H1 (cell line): ENCODE data around the gene FAM168B. TPM values are rescaled to one million over a fixed set of nuclear protein-coding genes. Genes with fewer than 3 reads are reported as not detected.

Source experiments
- CHD7 ChIP-seq: fragments of 300-600 bp; sonication (generic); IDR thresholded peaks from 2 replicates; pipeline ENCODE4 v1.7.1; 2012; ENCODE audit warnings: low read length, moderate library complexity, mild to moderate bottlenecking, inconsistent platforms; ENCODE audit not compliant: insufficient replicate concordance
- POU5F1 ChIP-seq: IDR thresholded peaks from 2 replicates; pipeline ENCODE4 v1.6.1; 2011; ENCODE audit warnings: low read depth, mild to moderate bottlenecking, low read length, moderate library complexity
- SP1 ChIP-seq: IDR thresholded peaks from 2 replicates; pipeline ENCODE4 v1.6.1; 2011; ENCODE audit warnings: low read depth, low read length
- SUZ12 ChIP-seq: fragments of 200-600 bp; sonication (generic); IDR thresholded peaks from 2 replicates; pipeline ENCODE4 v1.6.1; 2012; ENCODE audit warnings: mild to moderate bottlenecking, inconsistent platforms, low read length, moderate library complexity, mixed read lengths
- polyA plus RNA-seq, 7 experiments: library from polyadenylated mRNA; depleted of rRNA in 3 of 7; stranded (reverse) in 5 of 7; unstranded in 2 of 7; fragments of >200 nt in 5 of 7; fragments of 200-250 nt in 2 of 7; gene quantifications; 1 replicate in 5 of 7; 2 replicates in 1 of 7; 4 replicates in 1 of 7; pipeline versions ENCODE4 v1.2.1 to v1.2.3, GENCODE V29; 2011 to 2013; ENCODE audit warnings: missing spikeins in 2 of 7, mixed read lengths in 2 of 7
- total RNA-seq: library from RNA; stranded (reverse); fragmentation: NEBNext Ultra II Directional; extraction: Animal tissue kit (Norgen Biotek cat#: 25700); gene quantifications from 2 replicates; pipeline ENCODE4 v1.2.1, GENCODE V29; 2021

The FAM168B gene
- total and polyA plus RNA-seq, 2 of the 8 experiments (the other 6 are each of a cell fraction or from before 2014, with no cell fraction given): 61.9 to 123 TPM

DNA sequence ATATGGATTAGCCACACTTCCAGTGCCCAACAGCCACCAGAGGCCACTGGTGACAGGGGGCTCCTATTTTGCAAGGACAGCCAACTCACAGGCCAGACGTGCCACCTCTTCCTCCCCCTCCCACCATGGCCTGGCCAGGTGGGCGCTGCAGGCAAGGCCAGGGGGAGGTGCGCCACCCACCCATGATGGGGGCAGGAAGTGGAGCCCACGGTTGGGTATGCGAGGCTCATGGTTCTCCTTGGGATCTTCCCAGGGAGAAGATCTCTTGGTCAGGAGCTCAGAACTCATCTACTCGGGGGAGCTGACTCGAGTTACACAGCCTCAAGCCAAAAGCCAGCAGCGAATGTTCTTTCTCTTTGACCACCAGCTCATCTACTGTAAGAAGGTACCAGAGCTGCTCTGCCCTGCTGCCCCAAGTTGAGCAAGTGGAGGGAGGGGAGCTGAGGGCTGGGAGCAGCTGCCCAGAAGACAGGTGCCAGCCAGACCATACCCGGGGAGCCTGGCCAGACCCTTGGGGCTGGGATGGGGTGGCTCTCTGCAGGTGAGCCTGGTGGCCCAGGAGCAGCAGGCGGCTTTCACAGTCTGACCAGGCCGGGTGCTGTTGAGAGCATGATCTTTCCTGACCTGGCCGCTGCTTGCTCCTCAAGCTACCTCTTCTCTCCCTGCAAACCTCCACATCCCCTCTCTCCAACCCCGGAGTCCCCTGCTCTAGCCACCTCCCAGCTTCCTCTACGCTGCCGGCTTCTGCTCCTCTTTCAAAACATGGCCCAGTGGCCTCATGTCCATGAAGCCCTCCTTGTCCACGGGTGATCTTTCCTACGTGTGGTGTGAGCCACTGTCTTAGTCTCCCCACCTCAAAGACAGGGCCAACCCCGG is 49.8 kb downstream of the FAM168B start (continued):
- no peak for TF ChIP-seq CHD7
- TF ChIP-seq SP1: no peak
- TF ChIP-seq POU5F1: no peak
- no peak for TF ChIP-seq SUZ12
